Natural killer cell (primary cell): ENCODE results near the gene TRAF2. TPM values are rescaled to one million over a fixed set of nuclear protein-coding genes. Genes with fewer than 3 reads are reported as not detected.

Experiments
- ATAC-seq, 3 donors: fragments of 150-1000 bp in 2 of 3; fragments of 200-7000 bp in 1 of 3; cut with Tn5 transposase; 1 replicate in 1 of 3; 2 replicates in 2 of 3; pipeline ENCODE4 v1.10.0; 2021; ENCODE audit warnings: mild to moderate bottlenecking in 2 of 3, moderate library complexity in 2 of 3
- DNase-seq, 2 donors: peaks; one replicate each; pipeline versions ENCODE4 v3.0.0 to v3.0.0-alpha.2; 2013 to 2021; ENCODE audit warnings: mixed read lengths in 1 of 2
- H3K27ac ChIP-seq: one replicate; pipeline ENCODE4 v1.5.1; 2013; ENCODE audit warnings: mild to moderate bottlenecking, low read length
- H3K27me3 ChIP-seq: one replicate; pipeline ENCODE4 v1.6.1; 2013; ENCODE audit warnings: low read length; ENCODE audit not compliant: control insufficient read depth, insufficient read depth
- H3K36me3 ChIP-seq: one replicate; pipeline ENCODE4 v1.6.1; 2013; ENCODE audit warnings: low read length; ENCODE audit not compliant: control insufficient read depth, insufficient read depth
- H3K4me1 ChIP-seq: one replicate; pipeline ENCODE4 v1.6.1; 2013; ENCODE audit warnings: low read length; ENCODE audit not compliant: control insufficient read depth, insufficient read depth
- H3K4me3 ChIP-seq: one replicate; pipeline ENCODE4 v1.5.1; 2013; ENCODE audit warnings: low read length
- H3K9me3 ChIP-seq: one replicate; pipeline ENCODE4 v1.6.1; 2013; ENCODE audit warnings: low read length; ENCODE audit not compliant: control insufficient read depth, insufficient read depth
- H3K27ac Mint-ChIP-seq, 2 donors: one replicate each; pipeline ENCODE4 v1.8.0; 2022; ENCODE audit warnings: mild to moderate bottlenecking in 2 of 2, mixed read lengths in 2 of 2, moderate library complexity in 1 of 2
- H3K27me3 Mint-ChIP-seq, 2 donors: one replicate each; pipeline ENCODE4 v1.8.0; 2022; ENCODE audit warnings: low read depth in 2 of 2, mixed read lengths in 2 of 2
- H3K36me3 Mint-ChIP-seq: one replicate; pipeline ENCODE4 v1.8.0; 2022; ENCODE audit warnings: mixed read lengths
- H3K4me1 Mint-ChIP-seq, 2 donors: one replicate each; pipeline ENCODE4 v1.8.0; 2022; ENCODE audit warnings: mixed read lengths in 2 of 2
- H3K4me3 Mint-ChIP-seq: one replicate; pipeline ENCODE4 v1.8.0; 2022; ENCODE audit warnings: mild to moderate bottlenecking, moderate library complexity, mixed read lengths
- H3K9me3 Mint-ChIP-seq, 2 donors: one replicate each; pipeline ENCODE4 v1.8.0; 2022; ENCODE audit warnings: mixed read lengths in 2 of 2
- WGBS: methylation state at CpG from one replicate; pipeline ENCODE4 v1.1.7; 2013; ENCODE audit warnings: missing lambda C conversion rate; ENCODE audit not compliant: insufficient coverage; 5-methylcytosine and 5-hydroxymethylcytosine counted together
- intact Hi-C: fragments of 100-400 bp; cut with micrococcal nuclease; formaldehyde crosslinking; loops from one replicate; pipeline ENCODE4 v1.14.2; 2022
- total RNA-seq, 4 donors: library from RNA; stranded (reverse); fragments of 120-200 nt in 1 of 4; gene quantifications; one replicate each; pipeline versions ENCODE4 v1.2.3 to v1.2.4, GENCODE V29; 2013 to 2022
- TF ChIP-seq, protein P1 (sequence below): fragments of 200-600 bp; IDR thresholded peaks from one replicate; pipeline ENCODE4 v1.8.0; 2022; ENCODE audit warnings: antibody characterized with exemption

The TRAF2 gene
- total RNA-seq, 3 donors from 2014 or later (not counting 1 experiment from before 2014, with no cell fraction given): 17.4 to 35.5 (median 25.0) TPM

DNA sequence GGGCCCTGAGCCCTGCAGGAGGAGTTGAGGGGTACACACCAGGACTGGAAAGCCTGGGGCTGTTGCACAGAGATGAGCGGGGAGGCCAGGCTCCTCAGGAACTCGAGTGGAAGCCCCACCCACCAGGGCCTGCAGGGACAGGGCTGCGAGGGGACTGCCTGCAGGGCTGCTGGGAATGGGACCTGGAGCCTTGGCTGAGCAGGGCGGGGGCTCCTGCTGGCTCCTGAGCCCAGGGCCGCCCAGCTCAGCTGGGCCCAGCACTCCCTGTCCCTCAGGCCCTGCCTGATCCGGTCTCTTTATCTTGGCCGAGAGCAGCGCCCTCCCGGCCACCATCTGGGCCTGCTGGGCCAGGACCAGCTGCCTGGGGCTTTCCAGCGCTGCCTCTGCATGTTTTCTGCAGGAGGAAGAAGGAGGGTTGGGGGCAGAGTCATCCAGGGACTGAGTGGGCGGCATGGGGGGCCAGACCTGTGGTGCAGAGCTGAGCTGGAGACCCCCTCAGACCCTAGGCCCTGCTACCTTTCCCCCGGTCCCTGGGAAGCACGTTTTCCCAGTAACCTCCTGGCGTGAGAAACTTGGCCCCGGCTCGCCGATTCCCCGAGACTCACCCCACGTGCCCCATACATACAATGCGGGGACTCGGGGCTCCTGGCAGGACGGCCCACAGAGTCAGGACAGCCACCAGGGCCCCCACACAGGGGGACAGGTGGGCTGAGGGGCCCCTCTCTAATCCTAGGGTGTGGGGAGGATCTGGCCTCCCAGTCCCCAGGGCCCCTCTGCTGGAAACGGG lies 75.2 kb downstream of the TRAF2 start:
- intact Hi-C loops: no loop called here

DNA sequence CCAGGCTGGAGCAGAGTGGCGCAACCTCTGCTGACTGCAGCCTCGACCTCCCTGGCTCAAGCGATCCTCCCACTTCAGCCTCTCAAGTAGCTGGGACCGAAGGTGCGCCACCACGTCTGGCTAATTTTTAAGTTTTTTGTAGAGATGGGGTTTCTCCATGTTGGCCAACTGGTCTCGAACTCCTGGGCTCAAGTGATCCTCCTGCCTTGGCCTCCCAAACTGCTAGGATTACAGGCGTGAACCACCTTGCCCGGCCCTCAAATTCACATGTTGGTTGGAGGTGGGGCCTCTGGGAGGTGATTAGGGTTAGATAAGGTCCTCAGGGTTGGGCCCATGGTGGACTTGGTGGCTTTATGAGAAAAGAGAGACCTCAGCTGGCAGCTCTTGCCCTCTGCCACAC lies 75.8 kb downstream of the TRAF2 start:
- peak overlapping the region; percentile 76 to 85 for H3K27ac Mint-ChIP-seq
- ATAC-seq: no peak
- intact Hi-C loops: no loop called here
- Histone ChIP-seq H3K4me3 (no peak overlapping the region), H3K36me3 (no peaks in the 10 kb centered on the region), H3K27me3 (no peaks in the 10 kb centered on the region), H3K4me1 (peaks cover 94% of the 10 kb centered on the region), H3K9me3 (no peaks in the 10 kb centered on the region), H3K27ac (peak overlapping the region; percentile 34)
- DNase-seq: no peak
- TF ChIP-seq, protein P1, sequence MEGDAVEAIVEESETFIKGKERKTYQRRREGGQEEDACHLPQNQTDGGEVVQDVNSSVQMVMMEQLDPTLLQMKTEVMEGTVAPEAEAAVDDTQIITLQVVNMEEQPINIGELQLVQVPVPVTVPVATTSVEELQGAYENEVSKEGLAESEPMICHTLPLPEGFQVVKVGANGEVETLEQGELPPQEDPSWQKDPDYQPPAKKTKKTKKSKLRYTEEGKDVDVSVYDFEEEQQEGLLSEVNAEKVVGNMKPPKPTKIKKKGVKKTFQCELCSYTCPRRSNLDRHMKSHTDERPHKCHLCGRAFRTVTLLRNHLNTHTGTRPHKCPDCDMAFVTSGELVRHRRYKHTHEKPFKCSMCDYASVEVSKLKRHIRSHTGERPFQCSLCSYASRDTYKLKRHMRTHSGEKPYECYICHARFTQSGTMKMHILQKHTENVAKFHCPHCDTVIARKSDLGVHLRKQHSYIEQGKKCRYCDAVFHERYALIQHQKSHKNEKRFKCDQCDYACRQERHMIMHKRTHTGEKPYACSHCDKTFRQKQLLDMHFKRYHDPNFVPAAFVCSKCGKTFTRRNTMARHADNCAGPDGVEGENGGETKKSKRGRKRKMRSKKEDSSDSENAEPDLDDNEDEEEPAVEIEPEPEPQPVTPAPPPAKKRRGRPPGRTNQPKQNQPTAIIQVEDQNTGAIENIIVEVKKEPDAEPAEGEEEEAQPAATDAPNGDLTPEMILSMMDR: no peak
- peak overlapping the region; percentile 25 for H3K4me3 Mint-ChIP-seq
- H3K9me3 Mint-ChIP-seq: no peaks in the 10 kb centered on the region
- no peaks in the 10 kb centered on the region for H3K27me3 Mint-ChIP-seq
- 78% methylated on average over 9 of the region's 9 CpGs for WGBS
- H3K4me1 Mint-ChIP-seq: peaks cover 35 to 78% of the 10 kb centered on the region in 2 donors
- no peaks in the 10 kb centered on the region for H3K36me3 Mint-ChIP-seq

More for the DNA sequence above, 75.2 kb downstream of the TRAF2 start:
- H3K9me3 ChIP-seq: no peaks in the 10 kb centered on the region
- H3K4me1 Mint-ChIP-seq: peaks cover 36 to 81% of the 10 kb centered on the region in 2 donors
- no peak overlapping the region for H3K4me3 ChIP-seq
- no peaks in the 10 kb centered on the region for H3K27me3 Mint-ChIP-seq
- peak overlapping the region; percentile 76 to 85 for H3K27ac Mint-ChIP-seq
- H3K4me1 ChIP-seq: peaks cover 90% of the 10 kb centered on the region
- H3K4me3 Mint-ChIP-seq: peak overlapping the region; percentile 31
- no peaks in the 10 kb centered on the region for H3K36me3 ChIP-seq
- no peak for DNase-seq
- ATAC-seq: peak in 1 of 3 donors; percentile 10
- TF ChIP-seq, protein P1: no peak
- peaks cover 3 to 4% of the 10 kb centered on the region in 2 donors for H3K9me3 Mint-ChIP-seq
- H3K36me3 Mint-ChIP-seq: no peaks in the 10 kb centered on the region
- WGBS: 87% methylated on average over 23 of the region's 23 CpGs
- no peak overlapping the region for H3K27ac ChIP-seq
- no peaks in the 10 kb centered on the region for H3K27me3 ChIP-seq

DNA sequence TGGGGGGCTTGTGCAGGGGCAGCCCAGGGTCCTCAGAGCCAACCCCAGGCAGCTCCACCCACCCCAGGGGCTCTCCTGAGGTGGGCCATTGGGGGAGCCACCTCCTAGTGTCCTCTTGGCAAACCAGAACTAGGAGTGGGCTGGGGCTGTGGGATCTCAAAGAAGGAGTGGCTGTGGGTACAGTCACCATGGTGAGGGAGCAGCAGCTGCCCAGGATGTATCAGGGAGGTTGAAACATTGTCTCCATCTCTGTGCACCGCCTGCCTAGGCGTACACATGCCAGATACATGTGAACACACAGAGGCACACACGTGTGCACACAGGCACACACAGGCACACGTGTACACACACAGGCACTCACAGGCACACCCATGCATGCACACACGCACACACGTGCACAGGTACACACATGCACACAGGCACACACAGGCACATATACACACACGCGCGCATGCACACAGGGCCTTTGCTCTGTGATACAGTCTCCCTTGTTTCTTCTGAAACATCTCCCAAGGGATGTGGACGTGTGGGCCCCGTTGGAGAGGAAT lies 76.5 kb downstream of the TRAF2 start:
- no peaks in the 10 kb centered on the region for H3K27me3 ChIP-seq
- H3K4me3 Mint-ChIP-seq: peak overlapping the region; percentile 28
- no peaks in the 10 kb centered on the region for H3K27me3 Mint-ChIP-seq
- ATAC-seq (no peak), DNase-seq (no peak)
- 77% methylated on average over 11 of the region's 11 CpGs for WGBS
- peak overlapping the region; percentile 34 for H3K27ac ChIP-seq
- peaks cover 94% of the 10 kb centered on the region for H3K4me1 ChIP-seq
- H3K4me1 Mint-ChIP-seq: peaks cover 35 to 73% of the 10 kb centered on the region in 2 donors
- no peak overlapping the region for H3K4me3 ChIP-seq
- no peaks in the 10 kb centered on the region for H3K9me3 ChIP-seq
- intact Hi-C loops: no loop called here
- H3K36me3 Mint-ChIP-seq: no peaks in the 10 kb centered on the region
- peak overlapping the region; percentile 76 to 85 for H3K27ac Mint-ChIP-seq
- TF ChIP-seq, protein P1: no peak
- no peaks in the 10 kb centered on the region for H3K36me3 ChIP-seq
- H3K9me3 Mint-ChIP-seq: no peaks in the 10 kb centered on the region
